RWPE2 (cell line): Measurements from ENCODE around the gene PRDM16.

Experiments used
- ATAC-seq: fragments of 200-7000 bp; cut with Tn5 transposase; 3 replicates; pipeline ENCODE4 v1.9.1; 2021; ENCODE audit warnings: low read depth
- DNase-seq: peaks from one replicate; pipeline ENCODE4 v3.0.0-alpha.2; 2020; ENCODE audit warnings: low spot score
- H3K27ac ChIP-seq: fragments of 450-650 bp; 2 replicates; pipeline ENCODE4 v1.5.1; 2017; ENCODE audit warnings: mild to moderate bottlenecking; ENCODE audit not compliant: poor library complexity, severe bottlenecking
- H3K27me3 ChIP-seq: fragments of 250-450 bp; sonication (Bioruptor Pico); 2 replicates; pipeline ENCODE4 v1.5.1; 2021; ENCODE audit warnings: mild to moderate bottlenecking, moderate library complexity; ENCODE audit not compliant: insufficient read depth, poor library complexity, severe bottlenecking
- H3K36me3 ChIP-seq: fragments of 250-450 bp; sonication (Bioruptor Pico); 2 replicates; pipeline ENCODE4 v1.5.1; 2020; ENCODE audit warnings: low read depth, mild to moderate bottlenecking, moderate library complexity
- H3K4me1 ChIP-seq: fragments of 250-450 bp; sonication (Bioruptor Pico); 2 replicates; pipeline ENCODE4 v1.5.1; 2021; ENCODE audit warnings: mild to moderate bottlenecking, moderate library complexity; ENCODE audit not compliant: insufficient read depth, poor library complexity, severe bottlenecking
- H3K4me3 ChIP-seq: fragments of 250-450 bp; sonication (Bioruptor Pico); 2 replicates; pipeline ENCODE4 v1.5.1; 2021; ENCODE audit warnings: mild to moderate bottlenecking, moderate library complexity; ENCODE audit not compliant: severe bottlenecking
- H3K9me3 ChIP-seq: fragments of 250-450 bp; sonication (Bioruptor Pico); 2 replicates; pipeline ENCODE4 v1.5.1; 2021; ENCODE audit warnings: mild to moderate bottlenecking, moderate library complexity; ENCODE audit not compliant: severe bottlenecking
- TF ChIP-seq, protein P1 (sequence below): fragments of 450-650 bp; IDR thresholded peaks from one replicate; pipeline ENCODE4 v1.5.1; 2017; ENCODE audit warnings: mild to moderate bottlenecking, moderate library complexity; ENCODE audit not compliant: poor library complexity, severe bottlenecking

The PRDM16 gene

DNA sequence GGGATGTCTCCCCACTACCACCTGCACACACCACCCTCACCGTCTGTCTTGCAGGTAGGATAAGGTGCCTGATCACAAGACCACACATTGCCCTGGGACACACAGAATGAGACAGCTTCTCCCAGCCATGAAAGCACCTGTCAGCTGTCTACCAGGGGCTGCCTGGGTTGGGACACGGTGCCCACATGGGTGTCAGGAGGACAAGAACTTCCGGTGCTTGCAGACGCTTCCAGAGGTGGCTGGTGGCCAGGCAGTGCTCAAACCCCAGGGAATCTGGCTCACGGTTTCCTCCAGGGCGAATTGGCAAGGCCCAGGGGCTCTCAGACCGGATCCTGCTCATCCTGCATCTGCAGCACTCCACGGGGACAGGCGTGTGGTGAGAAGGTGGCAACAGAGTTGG lies 202.9 kb downstream of the PRDM16 start:
- no peaks in the 10 kb centered on the region for H3K9me3 ChIP-seq
- H3K27me3 ChIP-seq, result peaks cover 14% of the 10 kb centered on the region
- no peak overlapping the region for H3K4me3 ChIP-seq
- DNase-seq (no peak), ATAC-seq (no peak)
- H3K27ac ChIP-seq, result no peak overlapping the region
- TF ChIP-seq, protein P1, sequence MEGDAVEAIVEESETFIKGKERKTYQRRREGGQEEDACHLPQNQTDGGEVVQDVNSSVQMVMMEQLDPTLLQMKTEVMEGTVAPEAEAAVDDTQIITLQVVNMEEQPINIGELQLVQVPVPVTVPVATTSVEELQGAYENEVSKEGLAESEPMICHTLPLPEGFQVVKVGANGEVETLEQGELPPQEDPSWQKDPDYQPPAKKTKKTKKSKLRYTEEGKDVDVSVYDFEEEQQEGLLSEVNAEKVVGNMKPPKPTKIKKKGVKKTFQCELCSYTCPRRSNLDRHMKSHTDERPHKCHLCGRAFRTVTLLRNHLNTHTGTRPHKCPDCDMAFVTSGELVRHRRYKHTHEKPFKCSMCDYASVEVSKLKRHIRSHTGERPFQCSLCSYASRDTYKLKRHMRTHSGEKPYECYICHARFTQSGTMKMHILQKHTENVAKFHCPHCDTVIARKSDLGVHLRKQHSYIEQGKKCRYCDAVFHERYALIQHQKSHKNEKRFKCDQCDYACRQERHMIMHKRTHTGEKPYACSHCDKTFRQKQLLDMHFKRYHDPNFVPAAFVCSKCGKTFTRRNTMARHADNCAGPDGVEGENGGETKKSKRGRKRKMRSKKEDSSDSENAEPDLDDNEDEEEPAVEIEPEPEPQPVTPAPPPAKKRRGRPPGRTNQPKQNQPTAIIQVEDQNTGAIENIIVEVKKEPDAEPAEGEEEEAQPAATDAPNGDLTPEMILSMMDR, result no peak
- H3K4me1 ChIP-seq, result no peaks in the 10 kb centered on the region
- no peaks in the 10 kb centered on the region for H3K36me3 ChIP-seq

DNA sequence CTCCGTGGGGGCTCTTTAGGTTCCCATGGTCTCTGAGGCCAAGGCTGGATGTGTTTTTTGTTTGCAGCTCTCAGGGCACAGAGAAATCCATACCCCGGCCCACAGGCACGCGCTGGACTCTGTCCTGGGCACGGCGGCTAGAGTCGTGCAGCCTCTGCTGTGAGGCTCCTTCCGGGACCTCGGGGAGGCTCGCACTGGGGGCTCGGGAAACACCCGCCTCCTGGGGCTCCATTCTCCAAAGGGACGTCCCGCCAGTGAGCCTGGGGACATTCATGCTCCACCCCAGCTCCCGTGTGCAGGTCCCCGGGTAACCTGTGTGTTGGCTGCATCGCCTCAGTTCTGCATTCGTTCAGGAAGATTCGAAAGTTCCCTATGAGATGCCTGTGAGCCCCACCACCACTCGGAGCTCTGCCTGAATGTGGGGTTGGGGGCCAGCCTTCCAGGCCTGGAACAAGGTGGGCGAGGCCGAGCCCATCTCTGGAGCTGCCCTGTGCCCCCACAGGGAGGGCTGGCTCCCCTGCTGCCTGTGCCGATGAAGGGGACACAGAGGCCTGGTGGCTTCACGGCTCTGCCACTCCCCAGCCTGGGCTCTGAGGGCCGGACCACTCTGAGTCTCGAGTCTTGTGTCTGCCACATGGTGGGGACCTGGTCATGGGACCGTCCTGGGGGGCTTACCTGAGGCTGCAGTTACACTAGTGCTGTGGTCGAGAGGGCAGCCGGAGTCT lies 203.5 kb downstream of the PRDM16 start:
- H3K9me3 ChIP-seq, result no peaks in the 10 kb centered on the region
- TF ChIP-seq, protein P1, result no peak
- no peak for DNase-seq
- no peak overlapping the region for H3K4me3 ChIP-seq
- ATAC-seq, result no peak
- H3K4me1 ChIP-seq, result no peaks in the 10 kb centered on the region
- H3K27ac ChIP-seq, result no peak overlapping the region
- H3K27me3 ChIP-seq, result peaks cover 14% of the 10 kb centered on the region
- no peaks in the 10 kb centered on the region for H3K36me3 ChIP-seq

DNA sequence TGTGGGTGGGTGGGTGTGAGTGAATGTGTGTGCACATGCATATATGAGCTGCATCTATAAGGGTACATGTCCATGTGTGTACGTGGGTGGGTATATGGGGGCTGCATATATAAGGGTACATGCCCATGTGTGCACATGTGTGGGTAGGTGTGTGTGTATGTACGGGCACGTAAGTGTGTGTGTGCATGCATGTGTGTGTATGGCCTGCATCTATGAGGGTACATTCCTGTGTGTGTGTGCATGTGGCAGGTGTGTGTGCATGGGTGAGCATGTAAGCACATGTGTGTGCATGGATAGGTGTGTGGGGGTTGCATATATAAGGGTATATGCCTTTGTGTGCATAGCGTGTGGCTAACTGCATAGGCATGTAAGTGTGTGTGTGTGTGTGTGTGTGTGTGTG lies 204.4 kb downstream of the PRDM16 start:
- Histone ChIP-seq H3K4me3 (no peak overlapping the region), H3K27me3 (peaks cover 14% of the 10 kb centered on the region), H3K9me3 (no peaks in the 10 kb centered on the region), H3K36me3 (no peaks in the 10 kb centered on the region), H3K4me1 (no peaks in the 10 kb centered on the region), H3K27ac (no peak overlapping the region)
- ATAC-seq (no peak), DNase-seq (no peak)
- TF ChIP-seq, protein P1, result no peak

DNA sequence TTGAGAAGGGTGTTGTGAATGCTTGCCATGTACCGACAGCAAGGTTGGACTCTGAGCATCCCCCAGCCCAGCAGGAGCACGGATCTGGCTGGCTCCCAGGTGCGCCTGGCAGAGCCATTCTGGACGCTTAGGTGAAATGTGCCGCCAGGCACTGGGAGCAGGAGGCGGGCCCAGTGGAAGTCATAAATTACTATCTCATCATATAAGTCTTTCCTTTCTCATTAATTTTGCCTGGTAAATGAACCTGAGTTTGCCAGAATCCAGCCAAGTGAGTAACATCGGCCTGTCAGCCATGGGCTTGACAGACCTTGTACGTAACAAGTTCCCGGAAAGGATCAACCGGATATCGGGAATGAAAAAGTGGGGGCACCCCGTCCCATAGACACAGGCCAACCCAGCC lies 206.0 kb downstream of the PRDM16 start:
- Histone ChIP-seq H3K4me1 (no peaks in the 10 kb centered on the region), H3K27ac (no peak overlapping the region), H3K4me3 (no peak overlapping the region), H3K9me3 (no peaks in the 10 kb centered on the region), H3K36me3 (no peaks in the 10 kb centered on the region), H3K27me3 (peaks cover 13% of the 10 kb centered on the region)
- DNase-seq (no peak), ATAC-seq (no peak)
- TF ChIP-seq, protein P1, result no peak
